Stomach (tissue), 9 donors: ENCODE results near the gene MMP13. TPM values are rescaled to one million over a fixed set of nuclear protein-coding genes. Genes with fewer than 3 reads are reported as not detected.

ENCODE experiments used
- DNase-seq, 2 donors: peaks; one replicate each; pipeline versions ENCODE4 v3.0.0 to v3.0.0-alpha.2; 2013 to 2019
- H3K27ac ChIP-seq, 5 donors: fragments of 200-600 bp in 4 of 5; sonication (generic) in 4 of 5; one replicate each; pipeline ENCODE4 v1.5.1; 2013 to 2019; ENCODE audit warnings: mild to moderate bottlenecking in 1 of 5, moderate library complexity in 1 of 5
- H3K27me3 ChIP-seq, 3 donors: fragments of 200-600 bp; sonication (generic); one replicate each; pipeline ENCODE4 v1.5.1; 2017 to 2019; ENCODE audit warnings: mixed run types in 1 of 3
- H3K36me3 ChIP-seq, 4 donors: fragments of 200-600 bp; sonication (generic); 1 replicate in 3 of 4; 2 replicates in 1 of 4; pipeline ENCODE4 v1.5.1; 2016 to 2019
- H3K4me1 ChIP-seq, 4 donors: fragments of 200-600 bp; sonication (generic); one replicate each; pipeline ENCODE4 v1.5.1; 2016 to 2019
- H3K4me3 ChIP-seq, 4 donors: fragments of 200-600 bp; sonication (generic) in 3 of 4; one replicate each; pipeline ENCODE4 v1.5.1; 2016 to 2019; ENCODE audit warnings: mild to moderate bottlenecking in 1 of 4
- H3K9me3 ChIP-seq, 4 donors: fragments of 200-600 bp; sonication (generic); one replicate each; pipeline ENCODE4 v1.5.1; 2016 to 2019
- EP300 ChIP-seq: sonication (generic); formaldehyde crosslinking; IDR thresholded peaks from one replicate; pipeline ENCODE4 v1.6.1; 2017; ENCODE audit warnings: antibody characterized with exemption
- POLR2A ChIP-seq, 4 donors: fragments of 450-650 bp; IDR thresholded peaks; one replicate each; pipeline ENCODE4 v1.6.1; 2016; ENCODE audit warnings: antibody characterized with exemption in 4 of 4, control low read depth in 2 of 4, mild to moderate bottlenecking in 1 of 4, moderate library complexity in 1 of 4
- POLR2AphosphoS5 ChIP-seq, 3 donors: sonication (generic); formaldehyde crosslinking; IDR thresholded peaks; one replicate each; pipeline ENCODE4 v1.6.1; 2016; ENCODE audit warnings: antibody characterized with exemption in 3 of 3
- WGBS, 5 donors: extraction: QIAGEN DNeasy Blood & Tissue Kit in 3 of 5; methylation state at CpG; one replicate each; pipeline versions ENCODE4 v1.1.5 to v1.1.7; 2013 to 2018; 5-methylcytosine and 5-hydroxymethylcytosine counted together
- intact Hi-C: fragments of 100-400 bp; cut with DNase I; formaldehyde crosslinking; loops from one replicate; pipeline ENCODE4 v1.15.1; 2023; ENCODE audit warnings: low total_unique reads
- polyA plus RNA-seq, 3 donors: library from polyadenylated mRNA; stranded (reverse); fragments of 200-250 nt; gene quantifications; one replicate each; pipeline ENCODE4 v1.2.3, GENCODE V29; 2013
- small RNA-seq, 4 donors: library from RNA; depleted of rRNA; stranded (forward); fragments of <200 nt; gene quantifications; one replicate each; pipeline ENCODE3, GENCODE V24; 2016
- total RNA-seq, 5 donors: library from RNA; depleted of rRNA; stranded (reverse); fragments of >200 nt; gene quantifications; one replicate each; pipeline versions ENCODE4 v1.1.0 to v1.2.3, GENCODE V29; 2014 to 2016
- TF ChIP-seq, protein P1 (sequence below), 7 experiments: fragments of 450-650 bp in 4 of 7; fragments of 200-600 bp in 3 of 7; sonication (generic) in 3 of 7; IDR thresholded peaks; one replicate each; pipeline ENCODE4 v1.5.1; 2016 to 2019; ENCODE audit warnings: antibody characterized with exemption in 7 of 7, control low read depth in 2 of 7, mild to moderate bottlenecking in 1 of 7
- donor health status: healthy with polysubstance abuse.
- donor health status: Bipolar disorder and iron deficiency.
- donor health status: healthy.

MMP13 gene
- total and polyA plus RNA-seq, 8 donors: 0.25 TPM; not detected in 7

GRCh38 chr11:102900346-102900745 lies 55.2 kb downstream of the MMP13 start:
- H3K4me3 ChIP-seq: no peak overlapping the region
- H3K36me3 ChIP-seq: no peaks in the 10 kb centered on the region
- TF ChIP-seq, protein P1, sequence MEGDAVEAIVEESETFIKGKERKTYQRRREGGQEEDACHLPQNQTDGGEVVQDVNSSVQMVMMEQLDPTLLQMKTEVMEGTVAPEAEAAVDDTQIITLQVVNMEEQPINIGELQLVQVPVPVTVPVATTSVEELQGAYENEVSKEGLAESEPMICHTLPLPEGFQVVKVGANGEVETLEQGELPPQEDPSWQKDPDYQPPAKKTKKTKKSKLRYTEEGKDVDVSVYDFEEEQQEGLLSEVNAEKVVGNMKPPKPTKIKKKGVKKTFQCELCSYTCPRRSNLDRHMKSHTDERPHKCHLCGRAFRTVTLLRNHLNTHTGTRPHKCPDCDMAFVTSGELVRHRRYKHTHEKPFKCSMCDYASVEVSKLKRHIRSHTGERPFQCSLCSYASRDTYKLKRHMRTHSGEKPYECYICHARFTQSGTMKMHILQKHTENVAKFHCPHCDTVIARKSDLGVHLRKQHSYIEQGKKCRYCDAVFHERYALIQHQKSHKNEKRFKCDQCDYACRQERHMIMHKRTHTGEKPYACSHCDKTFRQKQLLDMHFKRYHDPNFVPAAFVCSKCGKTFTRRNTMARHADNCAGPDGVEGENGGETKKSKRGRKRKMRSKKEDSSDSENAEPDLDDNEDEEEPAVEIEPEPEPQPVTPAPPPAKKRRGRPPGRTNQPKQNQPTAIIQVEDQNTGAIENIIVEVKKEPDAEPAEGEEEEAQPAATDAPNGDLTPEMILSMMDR (IDR thresholded peaks at IDR 0.05): no peak
- TF ChIP-seq EP300 (no peak), POLR2A (IDR thresholded peaks at IDR 0.05) (no peak), POLR2AphosphoS5 (IDR thresholded peaks at IDR 0.05) (no peak)
- no peaks in the 10 kb centered on the region for H3K9me3 ChIP-seq
- H3K27me3 ChIP-seq: no peaks in the 10 kb centered on the region
- 82 to 95% (median 89%) methylated on average over 2 of the region's 2 CpGs for WGBS, 5 donors
- intact Hi-C loops: no loop called here
- no peak for DNase-seq
- no peak overlapping the region for H3K27ac ChIP-seq
- no peaks in the 10 kb centered on the region for H3K4me1 ChIP-seq

Small RNA genes lying within 50 kb of the gene (small RNA-seq; reads per million reads assigned to genes)
- gene RNU7-159P: 0 reads per million in 4 donors

Other genes starting within 250 kb of the MMP13 start
- gene MMP27, start 250.0 kb downstream of the MMP13 start, total RNA-seq: not detected
- not detected for gene MMP27, start 250.0 kb downstream of the MMP13 start, polyA plus RNA-seq
- 1 to 10 TPM in 1 of 5 donors, not detected in 4; 1.8 TPM for gene MMP8, start 230.8 kb downstream of the MMP13 start, total RNA-seq
- gene MMP8, start 230.8 kb downstream of the MMP13 start, polyA plus RNA-seq: under 1 TPM in 2 of 3 donors, not detected in 1; 0.20 to 0.50 TPM
- gene MMP10, start 175.1 kb downstream of the MMP13 start, total RNA-seq: 1 to 10 TPM in 1 of 5 donors, under 1 TPM in 1, not detected in 3; 0.92 to 4.2 TPM
- 1 to 10 TPM in 1 of 3 donors, under 1 TPM in 2; 0.10 to 8.8 (median 0.46) TPM for gene MMP10, start 175.1 kb downstream of the MMP13 start, polyA plus RNA-seq
- gene MMP1, start 157.6 kb downstream of the MMP13 start, total RNA-seq: 10 to 100 TPM in 1 of 5 donors, 1 to 10 TPM in 1, under 1 TPM in 1, not detected in 2; 0.89 to 13.4 (median 3.8) TPM
- 100 to 1,000 TPM in 1 of 3 donors, 10 to 100 TPM in 1, 1 to 10 TPM in 1; 3.0 to 127 (median 11.2) TPM for gene MMP1, start 157.6 kb downstream of the MMP13 start, polyA plus RNA-seq
- 1 to 10 TPM in 2 of 5 donors, under 1 TPM in 2, not detected in 1; 0.45 to 7.0 (median 1.5) TPM for gene MMP3, start 112.1 kb downstream of the MMP13 start, total RNA-seq
- 10 to 100 TPM in 1 of 3 donors, 1 to 10 TPM in 1, under 1 TPM in 1; 0.83 to 37.5 (median 1.7) TPM for gene MMP3, start 112.1 kb downstream of the MMP13 start, polyA plus RNA-seq
- gene MMP12, start 80.8 kb downstream of the MMP13 start, total RNA-seq: not detected
- gene MMP12, start 80.8 kb downstream of the MMP13 start, polyA plus RNA-seq: 1 to 10 TPM in 2 of 3 donors, under 1 TPM in 1; 0.46 to 2.4 (median 1.4) TPM
- 10 to 100 TPM; 27.2 to 75.3 (median 37.1) TPM for gene DCUN1D5, start 136.4 kb upstream of the MMP13 start, total RNA-seq
- gene DCUN1D5, start 136.4 kb upstream of the MMP13 start, polyA plus RNA-seq: 10 to 100 TPM; 13.2 to 22.7 (median 22.3) TPM
- gene DYNC2H1, start 153.7 kb upstream of the MMP13 start, total RNA-seq: 10 to 100 TPM in 4 of 5 donors, 1 to 10 TPM in 1; 1.2 to 63.7 (median 19.6) TPM
- 10 to 100 TPM in 1 of 3 donors, 1 to 10 TPM in 2; 4.8 to 13.0 (median 8.6) TPM for gene DYNC2H1, start 153.7 kb upstream of the MMP13 start, polyA plus RNA-seq